HEK293 (cell line): ENCODE data around the gene PRKCA.

Experiments used
- CTCF ChIA-PET: fragments of 350-600 bp; formaldehyde crosslinking; extraction: SDS; loops from one replicate; lab custom pipeline; 2021; ENCODE audit warnings: antibody characterized with exemption; lab: Yijun Ruan, JAX
- POLR2A ChIA-PET: fragments of 300-600 bp; formaldehyde crosslinking; extraction: SDS; loops from one replicate; lab custom pipeline; 2020; ENCODE audit warnings: antibody characterized with exemption, inconsistent platforms; lab: Yijun Ruan, JAX
- H3K27ac ChIP-seq: fragments of 200-500 bp; sonication (Bioruptor generic); 2 replicates; pipeline ENCODE4 v1.5.1; 2014; ENCODE audit warnings: low read depth, low read length, control low read depth, inconsistent platforms; ENCODE audit errors: extremely low read depth
- H3K36me3 ChIP-seq, 2 experiments: fragments of 200-500 bp in 1 of 2; sonication (Bioruptor generic) in 1 of 2; 1 replicate in 1 of 2; 2 replicates in 1 of 2; pipeline ENCODE4 v1.5.1; 2014 to 2017; ENCODE audit warnings: inconsistent platforms in 2 of 2, low read length in 2 of 2; ENCODE audit not compliant: control insufficient read depth in 2 of 2, insufficient read depth in 1 of 2
- H3K4me1 ChIP-seq: fragments of 200-500 bp; sonication (Bioruptor generic); 2 replicates; pipeline ENCODE4 v1.5.1; 2014; ENCODE audit warnings: mild to moderate bottlenecking, low read length, inconsistent platforms; ENCODE audit not compliant: control insufficient read depth, insufficient read depth
- H3K4me3 ChIP-seq: 2 replicates; pipeline ENCODE4 v1.5.1; 2011; ENCODE audit warnings: low read depth, mild to moderate bottlenecking, control low read depth, low read length, moderate library complexity
- H3K9me3 ChIP-seq: fragments of 200-500 bp; sonication (Bioruptor generic); 2 replicates; pipeline ENCODE4 v1.5.1; 2014; ENCODE audit warnings: low read depth, low read length, inconsistent platforms; ENCODE audit not compliant: control insufficient read depth, insufficient read depth
- ATF2 ChIP-seq: fragments of 450-650 bp; formaldehyde crosslinking; IDR thresholded peaks from 2 replicates; pipeline ENCODE4 v1.5.1; 2016; ENCODE audit warnings: missing biosample characterization, missing genetic modification characterization, low read depth
- EGR2 ChIP-seq: fragments of 450-650 bp; formaldehyde crosslinking; IDR thresholded peaks from 2 replicates; pipeline ENCODE4 v1.5.1; 2016; ENCODE audit warnings: low read depth, missing biosample characterization, missing genetic modification characterization
- MZF1 ChIP-seq: fragments of 450-650 bp; formaldehyde crosslinking; IDR thresholded peaks from 2 replicates; pipeline ENCODE4 v1.5.1; 2017; ENCODE audit warnings: missing biosample characterization, missing genetic modification characterization, borderline replicate concordance
- PRDM10 ChIP-seq: fragments of 450-650 bp; formaldehyde crosslinking; IDR thresholded peaks from 2 replicates; pipeline ENCODE4 v1.5.1; 2016; ENCODE audit warnings: missing biosample characterization, missing genetic modification characterization
- SP3 ChIP-seq: fragments of 450-650 bp; formaldehyde crosslinking; IDR thresholded peaks from 2 replicates; pipeline ENCODE4 v1.5.1; 2016; ENCODE audit warnings: missing biosample characterization, missing genetic modification characterization
- ZNF157 ChIP-seq: fragments of 450-650 bp; formaldehyde crosslinking; IDR thresholded peaks from 2 replicates; pipeline ENCODE4 v1.5.1; 2016; ENCODE audit warnings: missing biosample characterization, missing genetic modification characterization
- ZNF169 ChIP-seq: fragments of 450-650 bp; formaldehyde crosslinking; IDR thresholded peaks from 2 replicates; pipeline ENCODE4 v1.5.1; 2016; ENCODE audit warnings: missing biosample characterization, missing genetic modification characterization
- ZNF175 ChIP-seq: fragments of 450-650 bp; formaldehyde crosslinking; IDR thresholded peaks from 2 replicates; pipeline ENCODE4 v1.5.1; 2016; ENCODE audit warnings: missing biosample characterization, missing genetic modification characterization
- ZNF214 ChIP-seq: fragments of 450-650 bp; formaldehyde crosslinking; IDR thresholded peaks from 2 replicates; pipeline ENCODE4 v1.5.1; 2017; ENCODE audit warnings: missing biosample characterization, mild to moderate bottlenecking, missing genetic modification characterization, borderline replicate concordance
- ZNF366 ChIP-seq: fragments of 450-650 bp; formaldehyde crosslinking; conservative IDR thresholded peaks from 2 replicates; pipeline ENCODE4 v1.5.1; 2016; ENCODE audit warnings: missing biosample characterization, missing genetic modification characterization
- ZNF548 ChIP-seq: fragments of 450-650 bp; formaldehyde crosslinking; IDR thresholded peaks from 2 replicates; pipeline ENCODE4 v1.5.1; 2016; ENCODE audit warnings: missing biosample characterization, missing genetic modification characterization
- ZNF792 ChIP-seq: fragments of 450-650 bp; formaldehyde crosslinking; IDR thresholded peaks from 2 replicates; pipeline ENCODE4 v1.5.1; 2016; ENCODE audit warnings: missing biosample characterization, missing genetic modification characterization
- ZSCAN30 ChIP-seq: fragments of 450-650 bp; IDR thresholded peaks from 2 replicates; pipeline ENCODE4 v1.5.1; 2018; ENCODE audit warnings: missing biosample characterization, mild to moderate bottlenecking, missing genetic modification characterization, moderate library complexity
- TF ChIP-seq, protein P1 (sequence below): IDR thresholded peaks from 2 replicates; pipeline ENCODE4 v1.6.1; 2011; ENCODE audit warnings: mild to moderate bottlenecking, low read depth, low read length, borderline replicate concordance
- TF ChIP-seq, protein P2 (sequence below): fragments of 450-650 bp; formaldehyde crosslinking; IDR thresholded peaks from 2 replicates; pipeline ENCODE4 v1.5.0; 2017; ENCODE audit warnings: missing biosample characterization, missing genetic modification characterization, borderline replicate concordance
- TF ChIP-seq, protein P3 (sequence below): fragments of 450-650 bp; formaldehyde crosslinking; IDR thresholded peaks from 2 replicates; pipeline ENCODE4 v1.5.1; 2016; ENCODE audit warnings: missing biosample characterization, missing genetic modification characterization

PRKCA gene

GRCh38 chr17:66412857-66413558 lies 110.6 kb downstream of the PRKCA start (continued):
- TF ChIP-seq, protein P1, sequence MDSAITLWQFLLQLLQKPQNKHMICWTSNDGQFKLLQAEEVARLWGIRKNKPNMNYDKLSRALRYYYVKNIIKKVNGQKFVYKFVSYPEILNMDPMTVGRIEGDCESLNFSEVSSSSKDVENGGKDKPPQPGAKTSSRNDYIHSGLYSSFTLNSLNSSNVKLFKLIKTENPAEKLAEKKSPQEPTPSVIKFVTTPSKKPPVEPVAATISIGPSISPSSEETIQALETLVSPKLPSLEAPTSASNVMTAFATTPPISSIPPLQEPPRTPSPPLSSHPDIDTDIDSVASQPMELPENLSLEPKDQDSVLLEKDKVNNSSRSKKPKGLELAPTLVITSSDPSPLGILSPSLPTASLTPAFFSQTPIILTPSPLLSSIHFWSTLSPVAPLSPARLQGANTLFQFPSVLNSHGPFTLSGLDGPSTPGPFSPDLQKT: no peak
- TF ChIP-seq ZNF548 (no peak), ZNF214 (tag by site-specific recombination) (no peak), ZNF366 (no peak), ZNF175 (no peak)
- TF ChIP-seq, all 188 proteins: peak for 0

- POLR2A ChIA-PET: interaction anchor here (0.7 kb wide), 1 partner anchor 1339 kb away, joined by 3 read pairs; no protein-coding TSS in a partner anchor
- peak; percentile 69; the same call in 1 of the 2 replicates for TF ChIP-seq MZF1 (tag by site-specific recombination)
- peak; percentile 42; the same call in 1 of the 2 replicates for TF ChIP-seq SP3 (tag by site-specific recombination)
- no peak for TF ChIP-seq ZNF792 (tag by site-specific recombination)
- peak; percentile 95 for TF ChIP-seq PRDM10
- TF ChIP-seq, all 188 proteins: peak for 3
- no peak overlapping the region for H3K27ac ChIP-seq
- H3K36me3 ChIP-seq: no peaks in the 10 kb centered on the region
- no peaks in the 10 kb centered on the region for H3K4me1 ChIP-seq
- CTCF ChIA-PET: interaction anchor here (0.6 to 0.9 kb wide), 3 partner anchors 13 to 35 kb away, joined by 3 read pairs; no protein-coding TSS in a partner anchor
- H3K4me3 ChIP-seq: no peak overlapping the region
- no peaks in the 10 kb centered on the region for H3K9me3 ChIP-seq
These were observed 111.4 kb downstream of the PRKCA start for GRCh38 chr17:66413559-66414520.

GRCh38 chr17:66414561-66415175 lies 112.3 kb downstream of the PRKCA start:
- POLR2A ChIA-PET: no interaction called here
- Histone ChIP-seq H3K36me3 (no peaks in the 10 kb centered on the region), H3K4me1 (no peaks in the 10 kb centered on the region), H3K4me3 (no peak overlapping the region), H3K9me3 (no peaks in the 10 kb centered on the region), H3K27ac (no peak overlapping the region)
- CTCF ChIA-PET: interaction anchor here (0.9 to 1.3 kb wide), 4 partner anchors 9 to 160 kb away, joined by 3 to 5 read pairs (median 3); no protein-coding TSS in a partner anchor
- TF ChIP-seq, protein P2, sequence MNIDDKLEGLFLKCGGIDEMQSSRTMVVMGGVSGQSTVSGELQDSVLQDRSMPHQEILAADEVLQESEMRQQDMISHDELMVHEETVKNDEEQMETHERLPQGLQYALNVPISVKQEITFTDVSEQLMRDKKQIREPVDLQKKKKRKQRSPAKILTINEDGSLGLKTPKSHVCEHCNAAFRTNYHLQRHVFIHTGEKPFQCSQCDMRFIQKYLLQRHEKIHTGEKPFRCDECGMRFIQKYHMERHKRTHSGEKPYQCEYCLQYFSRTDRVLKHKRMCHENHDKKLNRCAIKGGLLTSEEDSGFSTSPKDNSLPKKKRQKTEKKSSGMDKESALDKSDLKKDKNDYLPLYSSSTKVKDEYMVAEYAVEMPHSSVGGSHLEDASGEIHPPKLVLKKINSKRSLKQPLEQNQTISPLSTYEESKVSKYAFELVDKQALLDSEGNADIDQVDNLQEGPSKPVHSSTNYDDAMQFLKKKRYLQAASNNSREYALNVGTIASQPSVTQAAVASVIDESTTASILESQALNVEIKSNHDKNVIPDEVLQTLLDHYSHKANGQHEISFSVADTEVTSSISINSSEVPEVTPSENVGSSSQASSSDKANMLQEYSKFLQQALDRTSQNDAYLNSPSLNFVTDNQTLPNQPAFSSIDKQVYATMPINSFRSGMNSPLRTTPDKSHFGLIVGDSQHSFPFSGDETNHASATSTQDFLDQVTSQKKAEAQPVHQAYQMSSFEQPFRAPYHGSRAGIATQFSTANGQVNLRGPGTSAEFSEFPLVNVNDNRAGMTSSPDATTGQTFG (tag by site-specific recombination): no peak
- no peak for TF ChIP-seq EGR2 (tag by site-specific recombination)
- no peak for TF ChIP-seq ZNF169 (tag by site-specific recombination)
- no peak for TF ChIP-seq ZSCAN30 (tag by site-specific recombination)
- no peak for TF ChIP-seq ZNF157 (tag by site-specific recombination)
- TF ChIP-seq, protein P3, sequence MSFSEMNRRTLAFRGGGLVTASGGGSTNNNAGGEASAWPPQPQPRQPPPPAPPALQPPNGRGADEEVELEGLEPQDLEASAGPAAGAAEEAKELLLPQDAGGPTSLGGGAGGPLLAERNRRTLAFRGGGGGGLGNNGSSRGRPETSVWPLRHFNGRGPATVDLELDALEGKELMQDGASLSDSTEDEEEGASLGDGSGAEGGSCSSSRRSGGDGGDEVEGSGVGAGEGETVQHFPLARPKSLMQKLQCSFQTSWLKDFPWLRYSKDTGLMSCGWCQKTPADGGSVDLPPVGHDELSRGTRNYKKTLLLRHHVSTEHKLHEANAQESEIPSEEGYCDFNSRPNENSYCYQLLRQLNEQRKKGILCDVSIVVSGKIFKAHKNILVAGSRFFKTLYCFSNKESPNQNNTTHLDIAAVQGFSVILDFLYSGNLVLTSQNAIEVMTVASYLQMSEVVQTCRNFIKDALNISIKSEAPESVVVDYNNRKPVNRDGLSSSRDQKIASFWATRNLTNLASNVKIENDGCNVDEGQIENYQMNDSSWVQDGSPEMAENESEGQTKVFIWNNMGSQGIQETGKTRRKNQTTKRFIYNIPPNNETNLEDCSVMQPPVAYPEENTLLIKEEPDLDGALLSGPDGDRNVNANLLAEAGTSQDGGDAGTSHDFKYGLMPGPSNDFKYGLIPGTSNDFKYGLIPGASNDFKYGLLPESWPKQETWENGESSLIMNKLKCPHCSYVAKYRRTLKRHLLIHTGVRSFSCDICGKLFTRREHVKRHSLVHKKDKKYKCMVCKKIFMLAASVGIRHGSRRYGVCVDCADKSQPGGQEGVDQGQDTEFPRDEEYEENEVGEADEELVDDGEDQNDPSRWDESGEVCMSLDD (tag by site-specific recombination): no peak
- no peak for TF ChIP-seq ATF2
